Measurements from ENCODE around the gene GRM8.

GRCh38 chr7:126501617-126502016, 751.1 kb downstream of the GRM8 start:
- TF ChIP-seq, protein P1, sequence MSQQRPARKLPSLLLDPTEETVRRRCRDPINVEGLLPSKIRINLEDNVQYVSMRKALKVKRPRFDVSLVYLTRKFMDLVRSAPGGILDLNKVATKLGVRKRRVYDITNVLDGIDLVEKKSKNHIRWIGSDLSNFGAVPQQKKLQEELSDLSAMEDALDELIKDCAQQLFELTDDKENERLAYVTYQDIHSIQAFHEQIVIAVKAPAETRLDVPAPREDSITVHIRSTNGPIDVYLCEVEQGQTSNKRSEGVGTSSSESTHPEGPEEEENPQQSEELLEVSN (IDR thresholded peaks at IDR 0.05; ENCODE audit: borderline replicate concordance, low read depth): no peak
- TF ChIP-seq CTCF (IDR thresholded peaks at IDR 0.05) (no peak), POLR2AphosphoS2 (conservative IDR thresholded peaks at IDR 0.05; ENCODE audit: low read length) (no peak), HMGXB4 (CRISPR knock-in tag; IDR thresholded peaks at IDR 0.05; ENCODE audit: borderline replicate concordance) (no peak), KDM5A (IDR thresholded peaks at IDR 0.05) (no peak), MAZ (IDR thresholded peaks at IDR 0.05; ENCODE audit: borderline replicate concordance, low read depth, low read length) (no peak), KDM1A (IDR thresholded peaks at IDR 0.05; ENCODE audit: low read depth) (no peak), SMC3 (IDR thresholded peaks at IDR 0.05) (no peak), POLR2A (IDR thresholded peaks at IDR 0.05; ENCODE audit: low read length) (no peak), CHD2 (IDR thresholded peaks at IDR 0.05; ENCODE audit: low read length, partially characterized antibody) (no peak), GATA3 (IDR thresholded peaks at IDR 0.05; ENCODE audit: borderline replicate concordance) (no peak)
- TF ChIP-seq, protein P2, sequence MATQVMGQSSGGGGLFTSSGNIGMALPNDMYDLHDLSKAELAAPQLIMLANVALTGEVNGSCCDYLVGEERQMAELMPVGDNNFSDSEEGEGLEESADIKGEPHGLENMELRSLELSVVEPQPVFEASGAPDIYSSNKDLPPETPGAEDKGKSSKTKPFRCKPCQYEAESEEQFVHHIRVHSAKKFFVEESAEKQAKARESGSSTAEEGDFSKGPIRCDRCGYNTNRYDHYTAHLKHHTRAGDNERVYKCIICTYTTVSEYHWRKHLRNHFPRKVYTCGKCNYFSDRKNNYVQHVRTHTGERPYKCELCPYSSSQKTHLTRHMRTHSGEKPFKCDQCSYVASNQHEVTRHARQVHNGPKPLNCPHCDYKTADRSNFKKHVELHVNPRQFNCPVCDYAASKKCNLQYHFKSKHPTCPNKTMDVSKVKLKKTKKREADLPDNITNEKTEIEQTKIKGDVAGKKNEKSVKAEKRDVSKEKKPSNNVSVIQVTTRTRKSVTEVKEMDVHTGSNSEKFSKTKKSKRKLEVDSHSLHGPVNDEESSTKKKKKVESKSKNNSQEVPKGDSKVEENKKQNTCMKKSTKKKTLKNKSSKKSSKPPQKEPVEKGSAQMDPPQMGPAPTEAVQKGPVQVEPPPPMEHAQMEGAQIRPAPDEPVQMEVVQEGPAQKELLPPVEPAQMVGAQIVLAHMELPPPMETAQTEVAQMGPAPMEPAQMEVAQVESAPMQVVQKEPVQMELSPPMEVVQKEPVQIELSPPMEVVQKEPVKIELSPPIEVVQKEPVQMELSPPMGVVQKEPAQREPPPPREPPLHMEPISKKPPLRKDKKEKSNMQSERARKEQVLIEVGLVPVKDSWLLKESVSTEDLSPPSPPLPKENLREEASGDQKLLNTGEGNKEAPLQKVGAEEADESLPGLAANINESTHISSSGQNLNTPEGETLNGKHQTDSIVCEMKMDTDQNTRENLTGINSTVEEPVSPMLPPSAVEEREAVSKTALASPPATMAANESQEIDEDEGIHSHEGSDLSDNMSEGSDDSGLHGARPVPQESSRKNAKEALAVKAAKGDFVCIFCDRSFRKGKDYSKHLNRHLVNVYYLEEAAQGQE (IDR thresholded peaks at IDR 0.05): no peak
- TF ChIP-seq, protein P3, sequence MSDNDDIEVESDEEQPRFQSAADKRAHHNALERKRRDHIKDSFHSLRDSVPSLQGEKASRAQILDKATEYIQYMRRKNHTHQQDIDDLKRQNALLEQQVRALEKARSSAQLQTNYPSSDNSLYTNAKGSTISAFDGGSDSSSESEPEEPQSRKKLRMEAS (IDR thresholded peaks at IDR 0.05): no peak
